HG02938 (cell line): ENCODE data around the gene TRIM7.
"Not testable (repeated sequence)": the region's sequence is repeated elsewhere in the genome, so short reads cannot be mapped to it uniquely, and the experiment has no call there.

Source experiments
- ATAC-seq: cut with Tn5 transposase; IDR thresholded peaks from one replicate; pipeline ENCODE4 v1.9.1; 2021; ENCODE audit warnings: mild to moderate bottlenecking, moderate library complexity; ENCODE audit not compliant: unreplicated experiment

TRIM7 gene

GRCh38 chr5:181173420-181174342, 31.3 kb downstream of the TRIM7 start:
- ATAC-seq = peak; percentile 65

GRCh38 chr5:181173027-181173419, 32.0 kb downstream of the TRIM7 start:
- peak; percentile 32 for ATAC-seq

GRCh38 chr5:181171782-181172181, 33.2 kb downstream of the TRIM7 start:
- ATAC-seq = no peak

GRCh38 chr5:181170996-181171395, 34.0 kb downstream of the TRIM7 start:
- no peak for ATAC-seq

GRCh38 chr5:181170237-181170825, 34.7 kb downstream of the TRIM7 start:
- ATAC-seq = no peak

GRCh38 chr5:181169459-181170236, 35.3 kb downstream of the TRIM7 start:
- not testable (repeated sequence) for ATAC-seq

- ATAC-seq = no peak
Observed at GRCh38 chr5:181168595-181169118, 36.3 kb downstream of the TRIM7 start.

GRCh38 chr5:181167814-181168488, 37.0 kb downstream of the TRIM7 start:
- no peak for ATAC-seq

- no peak for ATAC-seq
Observed at GRCh38 chr5:181166812-181167733, 37.9 kb downstream of the TRIM7 start.

GRCh38 chr5:181164076-181164952, 40.7 kb downstream of the TRIM7 start:
- no peak for ATAC-seq

GRCh38 chr5:181163487-181164075, 41.4 kb downstream of the TRIM7 start:
- ATAC-seq = no peak

- no peak for ATAC-seq
Observed at GRCh38 chr5:181161534-181162175, 43.3 kb downstream of the TRIM7 start.

- ATAC-seq = not testable (repeated sequence)
Observed at GRCh38 chr5:181160755-181161533, 44.1 kb downstream of the TRIM7 start.

GRCh38 chr5:181160152-181160754, 44.7 kb downstream of the TRIM7 start:
- ATAC-seq = peak; percentile 63

GRCh38 chr5:181159286-181160151, 45.5 kb downstream of the TRIM7 start:
- peak; percentile 62 for ATAC-seq

GRCh38 chr5:181158869-181159268, 46.1 kb downstream of the TRIM7 start:
- no peak for ATAC-seq
